ENCODE data around the gene RBM39. TPM values are rescaled to one million over a fixed set of nuclear protein-coding genes. Genes with fewer than 3 reads are reported as not detected.
"Not testable (repeated sequence)": the region's sequence is repeated elsewhere in the genome, so short reads cannot be mapped to it uniquely, and the experiment has no call there.

Gene RBM39
- total RNA-seq, 1 experiment from 2014 or later, result 282 TPM

GRCh38 chr20:35718972-35719635 lies 23.0 kb downstream of the RBM39 start:
- H3K27me3 ChIP-seq (ENCODE audit: control insufficient read depth, insufficient read depth, low read length), result no peaks in the 10 kb centered on the region
- peaks cover 42% of the 10 kb centered on the region for H3K36me3 ChIP-seq (ENCODE audit: control insufficient read depth, insufficient read depth, low read length)
- H3K4me1 ChIP-seq (ENCODE audit: control insufficient read depth, insufficient read depth, low read length), result no peaks in the 10 kb centered on the region
- no peak overlapping the region for H3K4me3 ChIP-seq (ENCODE audit: low read depth in 2 of 2, low read length in 2 of 2)
- TF ChIP-seq REST (IDR thresholded peaks at IDR 0.05; ENCODE audit: insufficient read depth in 1 of 2, low read depth in 2 of 2, low read length in 1 of 2), result no peak
- TF ChIP-seq TCF7L2 (IDR thresholded peaks at IDR 0.05; ENCODE audit: low read depth, low read length), result no peak
- BruUV-seq (replicated peaks), result no TSS peak
- no peak overlapping the region for H3K27ac ChIP-seq (ENCODE audit: low read length)
- H3K9me3 ChIP-seq (ENCODE audit: control insufficient read depth, insufficient read depth, low read depth, low read length), result no peaks in the 10 kb centered on the region
- ChIA-PET CTCF (no interaction called here), POLR2A (interaction anchor here (0.7 kb wide), 1 partner anchor 17 kb away, joined by 4 read pairs; no protein-coding TSS in a partner anchor)
- DNase-seq (ENCODE audit: low read depth, low spot score), result no peak
- peak; percentile 34; the same call in 1 of the 2 replicates for ATAC-seq
- in situ Hi-C loops (cut with HindIII; ENCODE audit: low pct_unique_long_range_greater_than_20kb, low sequenced_read_pairs), result no loop called here
- intact Hi-C loops (cut with micrococcal nuclease; ENCODE audit: unreplicated experiment), result no loop called here

DNA sequence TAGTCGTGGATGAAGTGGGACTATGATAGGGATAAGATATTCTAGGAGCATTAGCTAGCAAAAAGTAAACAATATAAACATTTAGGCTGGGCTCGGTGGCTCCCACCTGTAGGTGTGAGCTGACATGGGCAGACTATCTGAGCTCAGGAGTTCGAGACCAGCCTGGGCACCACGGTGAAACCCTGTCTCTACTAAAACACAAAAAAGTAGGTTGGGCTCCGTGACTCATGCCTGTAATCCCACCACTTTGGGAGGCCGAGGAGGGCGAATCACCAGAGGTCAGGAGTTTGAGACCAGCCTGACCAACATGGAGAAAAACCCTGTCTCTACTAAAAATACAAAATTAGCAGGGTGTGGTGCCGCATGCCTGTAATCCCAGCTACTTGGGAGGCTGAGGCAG lies 23.7 kb downstream of the RBM39 start:
- ATAC-seq; BruUV-seq (replicated peaks); H3K4me1 ChIP-seq (ENCODE audit: control insufficient read depth, insufficient read depth, low read length); in situ Hi-C loops (cut with HindIII; ENCODE audit: low pct_unique_long_range_greater_than_20kb, low sequenced_read_pairs); DNase-seq (ENCODE audit: low read depth, low spot score); H3K9me3 ChIP-seq (ENCODE audit: control insufficient read depth, insufficient read depth, low read depth, low read length); H3K4me3 ChIP-seq (ENCODE audit: low read depth in 2 of 2, low read length in 2 of 2); H3K27ac ChIP-seq (ENCODE audit: low read length); H3K27me3 ChIP-seq (ENCODE audit: control insufficient read depth, insufficient read depth, low read length); CTCF ChIA-PET; intact Hi-C loops (cut with micrococcal nuclease; ENCODE audit: unreplicated experiment): not testable (repeated sequence)
- POLR2A ChIA-PET, result interaction anchor here (0.6 kb wide), 1 partner anchor 164 kb away, joined by 16 read pairs; no protein-coding TSS in a partner anchor
- H3K36me3 ChIP-seq (ENCODE audit: control insufficient read depth, insufficient read depth, low read length), result peaks cover 49% of the 10 kb centered on the region

DNA sequence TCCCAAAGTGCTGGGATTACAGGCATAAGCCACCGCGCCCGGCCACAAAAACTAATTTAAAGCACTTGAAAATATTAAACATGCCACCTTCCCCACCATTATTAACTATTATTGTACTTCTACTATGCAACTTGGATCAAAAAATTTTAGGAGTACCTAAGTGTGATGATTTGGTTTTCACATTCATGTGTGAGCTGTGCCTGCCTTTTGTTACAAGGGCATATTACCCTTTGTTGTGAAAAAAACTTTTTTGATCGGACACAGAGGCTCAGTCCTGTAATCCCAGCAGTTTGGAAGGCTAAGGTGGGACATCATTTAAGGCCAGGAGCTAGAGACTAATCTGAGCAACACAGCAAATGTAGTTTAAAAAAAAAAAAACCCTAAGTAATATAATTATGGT lies 25.7 kb downstream of the RBM39 start:
- Histone ChIP-seq H3K36me3 (ENCODE audit: control insufficient read depth, insufficient read depth, low read length) (peaks cover 56% of the 10 kb centered on the region), H3K27ac (ENCODE audit: low read length) (no peak overlapping the region), H3K27me3 (ENCODE audit: control insufficient read depth, insufficient read depth, low read length) (no peaks in the 10 kb centered on the region), H3K4me1 (ENCODE audit: control insufficient read depth, insufficient read depth, low read length) (no peaks in the 10 kb centered on the region), H3K4me3 (ENCODE audit: low read depth in 2 of 2, low read length in 2 of 2) (no peak overlapping the region), H3K9me3 (ENCODE audit: control insufficient read depth, insufficient read depth, low read depth, low read length) (no peaks in the 10 kb centered on the region)
- ChIA-PET CTCF (no interaction called here), POLR2A (no interaction called here)
- in situ Hi-C loops (cut with HindIII; ENCODE audit: low pct_unique_long_range_greater_than_20kb, low sequenced_read_pairs), result no loop called here
- TF ChIP-seq TCF7L2 (IDR thresholded peaks at IDR 0.05; ENCODE audit: low read depth, low read length) (no peak), SIN3A (IDR thresholded peaks at IDR 0.05; ENCODE audit: borderline replicate concordance, insufficient read depth, low read depth, low read length) (no peak), REST (IDR thresholded peaks at IDR 0.05; ENCODE audit: insufficient read depth in 1 of 2, low read depth in 2 of 2, low read length in 1 of 2) (no peak), POLR2AphosphoS5 (IDR thresholded peaks at IDR 0.05; ENCODE audit: low read depth, low read length) (no peak)
- TF ChIP-seq, protein P1, sequence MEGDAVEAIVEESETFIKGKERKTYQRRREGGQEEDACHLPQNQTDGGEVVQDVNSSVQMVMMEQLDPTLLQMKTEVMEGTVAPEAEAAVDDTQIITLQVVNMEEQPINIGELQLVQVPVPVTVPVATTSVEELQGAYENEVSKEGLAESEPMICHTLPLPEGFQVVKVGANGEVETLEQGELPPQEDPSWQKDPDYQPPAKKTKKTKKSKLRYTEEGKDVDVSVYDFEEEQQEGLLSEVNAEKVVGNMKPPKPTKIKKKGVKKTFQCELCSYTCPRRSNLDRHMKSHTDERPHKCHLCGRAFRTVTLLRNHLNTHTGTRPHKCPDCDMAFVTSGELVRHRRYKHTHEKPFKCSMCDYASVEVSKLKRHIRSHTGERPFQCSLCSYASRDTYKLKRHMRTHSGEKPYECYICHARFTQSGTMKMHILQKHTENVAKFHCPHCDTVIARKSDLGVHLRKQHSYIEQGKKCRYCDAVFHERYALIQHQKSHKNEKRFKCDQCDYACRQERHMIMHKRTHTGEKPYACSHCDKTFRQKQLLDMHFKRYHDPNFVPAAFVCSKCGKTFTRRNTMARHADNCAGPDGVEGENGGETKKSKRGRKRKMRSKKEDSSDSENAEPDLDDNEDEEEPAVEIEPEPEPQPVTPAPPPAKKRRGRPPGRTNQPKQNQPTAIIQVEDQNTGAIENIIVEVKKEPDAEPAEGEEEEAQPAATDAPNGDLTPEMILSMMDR (IDR thresholded peaks at IDR 0.05), result no peak
- DNase-seq (ENCODE audit: low read depth, low spot score) (no peak), ATAC-seq (no peak)
- intact Hi-C loops (cut with micrococcal nuclease; ENCODE audit: unreplicated experiment), result no loop called here
- no TSS peak for BruUV-seq (replicated peaks)

Data from Panc1 (cell line).